HT1080 (cell line): ENCODE data around the gene KNSTRN. TPM values are rescaled to one million over a fixed set of nuclear protein-coding genes. Genes with fewer than 3 reads are reported as not detected.

ENCODE experiments used
- total RNA-seq: library from RNA; depleted of rRNA; stranded (reverse); fragments of >200 nt; shearing (Covaris generic); gene quantifications from 2 replicates; pipeline ENCODE4 v1.2.3, GENCODE V29; 2014; rRNA removed

Gene KNSTRN
- total RNA-seq, 1 experiment from 2014 or later: 132 TPM

Other genes with a start within 250 kb of the KNSTRN start
- 61.1 and 69.5 TPM in 2 replicates for gene BUB1B, start 221.7 kb upstream of the KNSTRN start, total RNA-seq
- 0.02 and 0.03 TPM in 2 replicates for gene PAK6, start 143.7 kb upstream of the KNSTRN start, total RNA-seq
- gene ANKRD63, start 99.7 kb upstream of the KNSTRN start, total RNA-seq: not detected in 2 replicates
- gene PLCB2, start 74.8 kb upstream of the KNSTRN start, total RNA-seq: 0.16 and 0.40 TPM in 2 replicates
- 23.9 and 28.7 TPM in 2 replicates for gene INAFM2, start 59.0 kb upstream of the KNSTRN start, total RNA-seq
- 26.0 and 33.4 TPM in 2 replicates for gene CCDC9B, start 41.8 kb upstream of the KNSTRN start, total RNA-seq
- gene PHGR1, start 31.7 kb upstream of the KNSTRN start, total RNA-seq: not detected in 2 replicates
- gene DISP2, start 24.5 kb upstream of the KNSTRN start, total RNA-seq: 1.0 and 1.8 TPM in 2 replicates
- gene IVD, start 23.1 kb downstream of the KNSTRN start, total RNA-seq: 15.3 and 18.5 TPM in 2 replicates
- 17.5 and 18.0 TPM in 2 replicates for gene BAHD1, start 58.2 kb downstream of the KNSTRN start, total RNA-seq
- gene CHST14, start 88.3 kb downstream of the KNSTRN start, total RNA-seq: 19.1 and 30.5 TPM in 2 replicates
- gene CCDC32, start 182.3 kb downstream of the KNSTRN start, total RNA-seq: 7.8 and 19.5 TPM in 2 replicates
- gene RPUSD2, start 186.6 kb downstream of the KNSTRN start, total RNA-seq: 21.0 and 22.8 TPM in 2 replicates
- 27.0 and 27.3 TPM in 2 replicates for gene KNL1, start 211.5 kb downstream of the KNSTRN start, total RNA-seq